K562 (cell line): Measurements from ENCODE around the gene MCCC2. TPM values are rescaled to one million over a fixed set of nuclear protein-coding genes. Genes with fewer than 3 reads are reported as not detected.
A peak's percentile ranks its signal among the peaks of the same experiment; 100 is the strongest.

ENCODE experiments used
- CC2D1A ChIP-seq: fragments of 450-650 bp; IDR thresholded peaks from 2 replicates; pipeline ENCODE4 v1.6.1; 2017; ENCODE audit warnings: mild to moderate bottlenecking
- CCNT2 ChIP-seq: IDR thresholded peaks from 2 replicates; pipeline ENCODE4 v1.6.1; 2011; ENCODE audit warnings: borderline replicate concordance, low read depth, mild to moderate bottlenecking, moderate library complexity, mixed read lengths, low read length; ENCODE audit not compliant: insufficient read length; ENCODE audit errors: extremely low read depth
- EP400 ChIP-seq: fragments of 450-650 bp; IDR thresholded peaks from 2 replicates; pipeline ENCODE4 v1.6.1; 2017; ENCODE audit warnings: antibody characterized with exemption, mild to moderate bottlenecking, moderate library complexity
- FOXK2 ChIP-seq, 2 experiments: fragments of 450-650 bp; IDR thresholded peaks in 1 of 2; conservative IDR thresholded peaks in 1 of 2; 2 replicates each; pipeline ENCODE4 v1.6.1; 2016; ENCODE audit warnings: low read depth in 2 of 2, mild to moderate bottlenecking in 1 of 2
- GATA2 ChIP-seq: sonication (generic); formaldehyde crosslinking; IDR thresholded peaks from 2 replicates; pipeline ENCODE4 v1.4.0; 2020; ENCODE audit warnings: mild to moderate bottlenecking, missing genetic modification reagents
- MEF2D ChIP-seq: conservative IDR thresholded peaks from 2 replicates; pipeline ENCODE4 v1.6.1; 2016; ENCODE audit warnings: low read depth, missing genetic modification characterization, missing compliant biosample characterization
- MYBL2 ChIP-seq, 2 experiments: fragments of 450-650 bp in 1 of 2; sonication (generic) in 1 of 2; formaldehyde crosslinking in 1 of 2; IDR thresholded peaks; 2 replicates each; pipeline versions ENCODE4 v1.6.1 to v1.8.1; 2017 to 2022; ENCODE audit warnings: borderline replicate concordance in 1 of 2, inconsistent platforms in 1 of 2, low read depth in 1 of 2, mild to moderate bottlenecking in 1 of 2, missing genetic modification reagents in 1 of 2, moderate library complexity in 1 of 2
- NFRKB ChIP-seq: fragments of 450-650 bp; IDR thresholded peaks from 2 replicates; pipeline ENCODE4 v1.6.1; 2016; ENCODE audit warnings: low read depth
- XRCC5 ChIP-seq: fragments of 200-400 bp; formaldehyde crosslinking; IDR thresholded peaks from 2 replicates; pipeline ENCODE4 v1.6.1; 2017; ENCODE audit warnings: low read depth, mild to moderate bottlenecking, low read length
- polyA plus RNA-seq, 8 experiments: library from polyadenylated mRNA; depleted of rRNA in 4 of 8; stranded (reverse) in 5 of 8; unstranded in 3 of 8; fragments of >200 nt; fragmentation: Nextera tagmentation in 2 of 8; fragmentation: Illumina TruSeq in 1 of 8; extraction: Ambion mirVana in 2 of 8; extraction: Trizol in 1 of 8; gene quantifications; 2 replicates each; pipeline versions ENCODE4 v1.2.1 to v1.2.3, GENCODE V29; 2011 to 2014; ENCODE audit warnings: inconsistent platforms in 1 of 8, missing spikeins in 1 of 8
- total RNA-seq, 7 experiments: library from RNA; depleted of rRNA in 6 of 7; stranded (reverse); fragments of >200 nt in 6 of 7; fragmentation: Illumina TruSeq in 2 of 7; extraction: Trizol in 2 of 7; gene quantifications; 2 replicates each; pipeline versions ENCODE4 v1.2.1 to v1.2.3, GENCODE V29; 2011 to 2021; ENCODE audit warnings: low replicate concordance in 1 of 7
- TF ChIP-seq, protein P1 (sequence below), 2 experiments: fragments of 450-650 bp in 1 of 2; sonication (generic) in 1 of 2; formaldehyde crosslinking in 1 of 2; IDR thresholded peaks; 2 replicates each; pipeline versions ENCODE4 v1.7.1 to v1.9.0; 2016 to 2022; ENCODE audit warnings: inconsistent platforms in 1 of 2, mild to moderate bottlenecking in 1 of 2, missing genetic modification reagents in 1 of 2
- TF ChIP-seq, protein P2 (sequence below), 2 experiments: fragments of 450-650 bp; IDR thresholded peaks; 2 replicates each; pipeline ENCODE4 v1.6.1; 2016
- TF ChIP-seq, protein P3 (sequence below), 2 experiments: fragments of 200-800 bp in 1 of 2; sonication (Bioruptor generic) in 1 of 2; sonication (generic) in 1 of 2; formaldehyde crosslinking in 1 of 2; IDR thresholded peaks in 1 of 2; conservative IDR thresholded peaks in 1 of 2; 2 replicates each; pipeline versions ENCODE4 v1.5.0 to v1.6.1; 2016 to 2020; ENCODE audit warnings: missing compliant biosample characterization in 1 of 2, missing genetic modification characterization in 1 of 2, missing genetic modification reagents in 1 of 2

MCCC2 gene
- total and polyA plus RNA-seq, 9 of the 15 experiments (the other 6 are each of a cell fraction or from before 2014, with no cell fraction given), result 17.1 to 77.9 (median 52.5) TPM

- TF ChIP-seq, protein P1, sequence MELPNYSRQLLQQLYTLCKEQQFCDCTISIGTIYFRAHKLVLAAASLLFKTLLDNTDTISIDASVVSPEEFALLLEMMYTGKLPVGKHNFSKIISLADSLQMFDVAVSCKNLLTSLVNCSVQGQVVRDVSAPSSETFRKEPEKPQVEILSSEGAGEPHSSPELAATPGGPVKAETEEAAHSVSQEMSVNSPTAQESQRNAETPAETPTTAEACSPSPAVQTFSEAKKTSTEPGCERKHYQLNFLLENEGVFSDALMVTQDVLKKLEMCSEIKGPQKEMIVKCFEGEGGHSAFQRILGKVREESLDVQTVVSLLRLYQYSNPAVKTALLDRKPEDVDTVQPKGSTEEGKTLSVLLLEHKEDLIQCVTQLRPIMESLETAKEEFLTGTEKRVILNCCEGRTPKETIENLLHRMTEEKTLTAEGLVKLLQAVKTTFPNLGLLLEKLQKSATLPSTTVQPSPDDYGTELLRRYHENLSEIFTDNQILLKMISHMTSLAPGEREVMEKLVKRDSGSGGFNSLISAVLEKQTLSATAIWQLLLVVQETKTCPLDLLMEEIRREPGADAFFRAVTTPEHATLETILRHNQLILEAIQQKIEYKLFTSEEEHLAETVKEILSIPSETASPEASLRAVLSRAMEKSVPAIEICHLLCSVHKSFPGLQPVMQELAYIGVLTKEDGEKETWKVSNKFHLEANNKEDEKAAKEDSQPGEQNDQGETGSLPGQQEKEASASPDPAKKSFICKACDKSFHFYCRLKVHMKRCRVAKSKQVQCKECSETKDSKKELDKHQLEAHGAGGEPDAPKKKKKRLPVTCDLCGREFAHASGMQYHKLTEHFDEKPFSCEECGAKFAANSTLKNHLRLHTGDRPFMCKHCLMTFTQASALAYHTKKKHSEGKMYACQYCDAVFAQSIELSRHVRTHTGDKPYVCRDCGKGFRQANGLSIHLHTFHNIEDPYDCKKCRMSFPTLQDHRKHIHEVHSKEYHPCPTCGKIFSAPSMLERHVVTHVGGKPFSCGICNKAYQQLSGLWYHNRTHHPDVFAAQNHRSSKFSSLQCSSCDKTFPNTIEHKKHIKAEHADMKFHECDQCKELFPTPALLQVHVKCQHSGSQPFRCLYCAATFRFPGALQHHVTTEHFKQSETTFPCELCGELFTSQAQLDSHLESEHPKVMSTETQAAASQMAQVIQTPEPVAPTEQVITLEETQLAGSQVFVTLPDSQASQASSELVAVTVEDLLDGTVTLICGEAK (IDR thresholded peaks at IDR 0.05), result peak; percentile 52; the same call in 1 of the 2 replicates
- TF ChIP-seq, protein P1 (CRISPR knock-in tag; IDR thresholded peaks at IDR 0.05), result no peak
- TF ChIP-seq NFRKB (peak; percentile 33), CCNT2 (no peak), MYBL2 (IDR thresholded peaks at IDR 0.05; ENCODE audit: low read depth) (peak; percentile 82), MYBL2 (CRISPR knock-in tag; IDR thresholded peaks at IDR 0.05; ENCODE audit: borderline replicate concordance) (no peak), FOXK2 (conservative IDR thresholded peaks at IDR 0.05 in 1 of 2, IDR thresholded peaks at IDR 0.05 in 1 of 2; ENCODE audit: low read depth in 2 of 2) (peak; percentile 59 to 62), GATA2 (CRISPR knock-in tag) (no peak), CC2D1A (peak; percentile 100), XRCC5 (0 out of 2 replicates have a peak, but pooled peaks have one; percentile 4), EP400 (peak; percentile 74), MEF2D (tag) (peak; percentile 46; the same call in 1 of the 2 replicates)
- TF ChIP-seq, protein P2, sequence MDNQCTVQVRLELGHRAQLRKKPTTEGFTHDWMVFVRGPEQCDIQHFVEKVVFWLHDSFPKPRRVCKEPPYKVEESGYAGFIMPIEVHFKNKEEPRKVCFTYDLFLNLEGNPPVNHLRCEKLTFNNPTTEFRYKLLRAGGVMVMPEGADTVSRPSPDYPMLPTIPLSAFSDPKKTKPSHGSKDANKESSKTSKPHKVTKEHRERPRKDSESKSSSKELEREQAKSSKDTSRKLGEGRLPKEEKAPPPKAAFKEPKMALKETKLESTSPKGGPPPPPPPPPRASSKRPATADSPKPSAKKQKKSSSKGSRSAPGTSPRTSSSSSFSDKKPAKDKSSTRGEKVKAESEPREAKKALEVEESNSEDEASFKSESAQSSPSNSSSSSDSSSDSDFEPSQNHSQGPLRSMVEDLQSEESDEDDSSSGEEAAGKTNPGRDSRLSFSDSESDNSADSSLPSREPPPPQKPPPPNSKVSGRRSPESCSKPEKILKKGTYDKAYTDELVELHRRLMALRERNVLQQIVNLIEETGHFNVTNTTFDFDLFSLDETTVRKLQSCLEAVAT (IDR thresholded peaks at IDR 0.05), result peak in 1 of 2 experiments; percentile 88; a peak in 2 of 4 replicates
- TF ChIP-seq, protein P3, sequence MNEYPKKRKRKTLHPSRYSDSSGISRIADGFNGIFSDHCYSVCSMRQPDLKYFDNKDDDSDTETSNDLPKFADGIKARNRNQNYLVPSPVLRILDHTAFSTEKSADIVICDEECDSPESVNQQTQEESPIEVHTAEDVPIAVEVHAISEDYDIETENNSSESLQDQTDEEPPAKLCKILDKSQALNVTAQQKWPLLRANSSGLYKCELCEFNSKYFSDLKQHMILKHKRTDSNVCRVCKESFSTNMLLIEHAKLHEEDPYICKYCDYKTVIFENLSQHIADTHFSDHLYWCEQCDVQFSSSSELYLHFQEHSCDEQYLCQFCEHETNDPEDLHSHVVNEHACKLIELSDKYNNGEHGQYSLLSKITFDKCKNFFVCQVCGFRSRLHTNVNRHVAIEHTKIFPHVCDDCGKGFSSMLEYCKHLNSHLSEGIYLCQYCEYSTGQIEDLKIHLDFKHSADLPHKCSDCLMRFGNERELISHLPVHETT (CRISPR knock-in tag; conservative IDR thresholded peaks at IDR 0.05 in 1 of 2, IDR thresholded peaks at IDR 0.05 in 1 of 2), result peak in 1 of 2 experiments; percentile 13; a peak in 2 of 4 replicates
These were observed 844 bp upstream of the MCCC2 start (continued) for GRCh38 chr5:71586052-71586940.
